Naive B cell (primary cell): Measurements from ENCODE around the gene NAGPA. TPM values are rescaled to one million over a fixed set of nuclear protein-coding genes. Genes with fewer than 3 reads are reported as not detected.
A peak's percentile ranks its signal among the peaks of the same experiment; 100 is the strongest.
"Not testable (repeated sequence)": the region's sequence is repeated elsewhere in the genome, so short reads cannot be mapped to it uniquely, and the experiment has no call there.

ENCODE experiments used
- ATAC-seq, 2 donors: fragments of 150-1000 bp; cut with Tn5 transposase; 2 replicates each; pipeline ENCODE4 v1.10.0; 2021; ENCODE audit warnings: low read depth in 2 of 2, mild to moderate bottlenecking in 2 of 2, moderate library complexity in 2 of 2
- DNase-seq: peaks from one replicate; pipeline ENCODE4 v3.0.0; 2022
- H3K27ac Mint-ChIP-seq, 6 donors: one replicate each; pipeline ENCODE4 v1.8.0; 2020 to 2022; ENCODE audit warnings: mild to moderate bottlenecking in 6 of 6, mixed read lengths in 6 of 6, moderate library complexity in 5 of 6, inconsistent platforms in 2 of 6
- H3K27me3 Mint-ChIP-seq, 3 donors: one replicate each; pipeline ENCODE4 v1.8.0; 2021 to 2022; ENCODE audit warnings: mixed read lengths in 3 of 3, mild to moderate bottlenecking in 1 of 3
- H3K36me3 Mint-ChIP-seq, 2 donors: one replicate each; pipeline ENCODE4 v1.8.0; 2020 to 2022; ENCODE audit warnings: mixed read lengths in 2 of 2, inconsistent platforms in 1 of 2, mild to moderate bottlenecking in 1 of 2
- H3K4me1 Mint-ChIP-seq, 3 donors: one replicate each; pipeline ENCODE4 v1.8.0; 2020 to 2022; ENCODE audit warnings: mixed read lengths in 3 of 3, inconsistent platforms in 1 of 3, mild to moderate bottlenecking in 1 of 3, moderate library complexity in 1 of 3
- H3K4me3 Mint-ChIP-seq, 8 donors: one replicate each; pipeline ENCODE4 v1.8.0; 2020 to 2022; ENCODE audit warnings: mild to moderate bottlenecking in 8 of 8, mixed read lengths in 8 of 8, moderate library complexity in 8 of 8, inconsistent platforms in 2 of 8
- H3K9me3 Mint-ChIP-seq, 7 donors: one replicate each; pipeline ENCODE4 v1.8.0; 2020 to 2022; ENCODE audit warnings: mixed read lengths in 7 of 7, mild to moderate bottlenecking in 5 of 7, inconsistent platforms in 2 of 7, moderate library complexity in 1 of 7
- polyA plus RNA-seq, 6 donors: library from polyadenylated mRNA; unstranded; fragments of 300-500 nt; fragmentation: Illumina TruSeq; gene quantifications; one replicate each; pipeline ENCODE4 v1.2.3, GENCODE V29; 2021; ENCODE audit warnings: low read depth in 6 of 6

The NAGPA gene
- polyA plus RNA-seq, 6 donors from 2014 or later = 26.3 to 44.6 (median 33.1) TPM

GRCh38 chr16:5054876-5055865 lies 21.4 kb upstream of the NAGPA start:
- H3K4me3 Mint-ChIP-seq = no peak overlapping the region
- peaks cover 6 to 8% of the 10 kb centered on the region in 2 donors for H3K36me3 Mint-ChIP-seq
- peak overlapping the region in 1 of 6 donors; percentile 24 for H3K27ac Mint-ChIP-seq
- H3K4me1 Mint-ChIP-seq = no peaks in the 10 kb centered on the region
- peaks cover 0 to 21% (median 8%) of the 10 kb centered on the region in 3 donors for H3K27me3 Mint-ChIP-seq
- DNase-seq (no peak), ATAC-seq (no peak)
- peaks cover 0 to 13% (median 8%) of the 10 kb centered on the region in 7 donors for H3K9me3 Mint-ChIP-seq

GRCh38 chr16:5046914-5047313 lies 13.2 kb upstream of the NAGPA start:
- Mint-ChIP-seq H3K4me1 (peaks cover 0 to 4% (median 0%) of the 10 kb centered on the region in 3 donors), H3K4me3 (no peak overlapping the region), H3K27me3 (peaks cover 4 to 44% (median 5%) of the 10 kb centered on the region in 3 donors), H3K36me3 (peaks cover 13 to 30% of the 10 kb centered on the region in 2 donors), H3K9me3 (peaks cover 5 to 29% (median 18%) of the 10 kb centered on the region in 7 donors), H3K27ac (peak overlapping the region in 1 of 6 donors; percentile 33)
- ATAC-seq (no peak), DNase-seq (no peak)

GRCh38 chr16:5045499-5046115 lies 11.9 kb upstream of the NAGPA start:
- Mint-ChIP-seq H3K27ac (no peak overlapping the region), H3K9me3 (peaks cover 5 to 20% (median 13%) of the 10 kb centered on the region in 7 donors), H3K27me3 (peaks cover 4 to 46% (median 15%) of the 10 kb centered on the region in 3 donors), H3K4me1 (peaks cover 0 to 4% (median 0%) of the 10 kb centered on the region in 3 donors), H3K4me3 (no peak overlapping the region), H3K36me3 (peaks cover 11 to 26% of the 10 kb centered on the region in 2 donors)
- no peak for ATAC-seq
- no peak for DNase-seq

GRCh38 chr16:5044581-5044980 lies 10.8 kb upstream of the NAGPA start:
- DNase-seq, H3K4me1 Mint-ChIP-seq, ATAC-seq, H3K27ac Mint-ChIP-seq, H3K4me3 Mint-ChIP-seq: not testable (repeated sequence)
- Mint-ChIP-seq H3K9me3 (peaks cover 5 to 10% (median 6%) of the 10 kb centered on the region in 7 donors), H3K27me3 (peaks cover 4 to 40% (median 15%) of the 10 kb centered on the region in 3 donors), H3K36me3 (peaks cover 7 to 21% of the 10 kb centered on the region in 2 donors)

- H3K9me3 Mint-ChIP-seq = peaks cover 3 to 8% (median 6%) of the 10 kb centered on the region in 7 donors
- peaks cover 0 to 4% (median 0%) of the 10 kb centered on the region in 3 donors for H3K4me1 Mint-ChIP-seq
- no peak overlapping the region for H3K4me3 Mint-ChIP-seq
- DNase-seq = no peak
- H3K27me3 Mint-ChIP-seq = peaks cover 4 to 39% (median 15%) of the 10 kb centered on the region in 3 donors
- no peak for ATAC-seq
- peaks cover 7 to 16% of the 10 kb centered on the region in 2 donors for H3K36me3 Mint-ChIP-seq
- no peak overlapping the region for H3K27ac Mint-ChIP-seq
Measured at GRCh38 chr16:5044011-5044540, 10.3 kb upstream of the NAGPA start.

- H3K9me3 Mint-ChIP-seq = peaks cover 0 to 2% (median 0%) of the 10 kb centered on the region in 7 donors
- H3K4me3 Mint-ChIP-seq = no peak overlapping the region
- H3K4me1 Mint-ChIP-seq = peaks cover 0 to 4% (median 0%) of the 10 kb centered on the region in 3 donors
- H3K27ac Mint-ChIP-seq = no peak overlapping the region
- DNase-seq = no peak
- peaks cover 4 to 30% (median 15%) of the 10 kb centered on the region in 3 donors for H3K27me3 Mint-ChIP-seq
- peaks cover 0 to 6% of the 10 kb centered on the region in 2 donors for H3K36me3 Mint-ChIP-seq
- ATAC-seq = no peak
Measured at GRCh38 chr16:5042574-5043171, 8.9 kb upstream of the NAGPA start.

- no peaks in the 10 kb centered on the region for H3K36me3 Mint-ChIP-seq
- no peak overlapping the region for H3K4me3 Mint-ChIP-seq
- peak overlapping the region in 1 of 6 donors; percentile 10 for H3K27ac Mint-ChIP-seq
- H3K27me3 Mint-ChIP-seq = peaks cover 2 to 20% (median 11%) of the 10 kb centered on the region in 3 donors
- H3K4me1 Mint-ChIP-seq = peaks cover 0 to 3% (median 2%) of the 10 kb centered on the region in 3 donors
- DNase-seq (no peak), ATAC-seq (no peak)
- peaks cover 0 to 2% (median 0%) of the 10 kb centered on the region in 7 donors for H3K9me3 Mint-ChIP-seq
Measured at GRCh38 chr16:5041600-5042133, 7.9 kb upstream of the NAGPA start.

- no peak for DNase-seq
- Mint-ChIP-seq H3K4me1 (peaks cover 0 to 4% (median 0%) of the 10 kb centered on the region in 3 donors), H3K27me3 (peaks cover 0 to 16% (median 10%) of the 10 kb centered on the region in 3 donors), H3K9me3 (no peaks in the 10 kb centered on the region), H3K4me3 (peak overlapping the region in 1 of 8 donors; percentile 49), H3K36me3 (no peaks in the 10 kb centered on the region), H3K27ac (peak overlapping the region in 1 of 6 donors; percentile 10)
- ATAC-seq = no peak
Measured at GRCh38 chr16:5040451-5040850, 6.7 kb upstream of the NAGPA start.

- H3K4me1 Mint-ChIP-seq = peaks cover 19 to 34% (median 23%) of the 10 kb centered on the region in 3 donors
- H3K27me3 Mint-ChIP-seq = peaks cover 0 to 9% (median 9%) of the 10 kb centered on the region in 3 donors
- H3K9me3 Mint-ChIP-seq = no peaks in the 10 kb centered on the region
- H3K27ac Mint-ChIP-seq = no peak overlapping the region
- ATAC-seq (no peak), DNase-seq (no peak)
- H3K4me3 Mint-ChIP-seq = peak overlapping the region in 3 of 8 donors; percentile 6 to 94 (median 54)
- H3K36me3 Mint-ChIP-seq = no peaks in the 10 kb centered on the region
Measured at GRCh38 chr16:5036228-5037156, 2.8 kb upstream of the NAGPA start.

GRCh38 chr16:5035909-5036227 lies 2.1 kb upstream of the NAGPA start:
- peak overlapping the region in 3 of 8 donors; percentile 42 to 94 (median 70) for H3K4me3 Mint-ChIP-seq
- H3K36me3 Mint-ChIP-seq = no peaks in the 10 kb centered on the region
- peaks cover 22 to 36% (median 29%) of the 10 kb centered on the region in 3 donors for H3K4me1 Mint-ChIP-seq

GRCh38 chr16:5034167-5034523 lies 410 bp upstream of the NAGPA start:
- H3K4me3 Mint-ChIP-seq = peak overlapping the region; percentile 72 to 94 (median 92)
- no peaks in the 10 kb centered on the region for H3K9me3 Mint-ChIP-seq
- H3K36me3 Mint-ChIP-seq = peaks cover 0 to 2% of the 10 kb centered on the region in 2 donors
- H3K27me3 Mint-ChIP-seq = no peaks in the 10 kb centered on the region
- H3K4me1 Mint-ChIP-seq = peaks cover 22 to 36% (median 33%) of the 10 kb centered on the region in 3 donors
- DNase-seq = no peak
- H3K27ac Mint-ChIP-seq = peak overlapping the region; percentile 86 to 96 (median 94)
- ATAC-seq = no peak

More at GRCh38 chr16:5035909-5036227, 2.1 kb upstream of the NAGPA start:
- peaks cover 0 to 3% (median 3%) of the 10 kb centered on the region in 3 donors for H3K27me3 Mint-ChIP-seq
- no peak for DNase-seq
- H3K9me3 Mint-ChIP-seq = no peaks in the 10 kb centered on the region
- no peak for ATAC-seq
- H3K27ac Mint-ChIP-seq = no peak overlapping the region

GRCh38 chr16:5032748-5033167 lies 977 bp downstream of the NAGPA start:
- DNase-seq = no peak
- Mint-ChIP-seq H3K36me3 (peaks cover 0 to 7% of the 10 kb centered on the region in 2 donors), H3K4me1 (peaks cover 22 to 36% (median 33%) of the 10 kb centered on the region in 3 donors), H3K4me3 (peak overlapping the region; percentile 55 to 94 (median 88)), H3K9me3 (no peaks in the 10 kb centered on the region), H3K27me3 (no peaks in the 10 kb centered on the region), H3K27ac (peak overlapping the region in 5 of 6 donors; percentile 49 to 86 (median 59))
- no peak for ATAC-seq
